Glutamatergic neuron (in vitro differentiated cells): ENCODE data around the gene AGK. TPM values are rescaled to one million over a fixed set of nuclear protein-coding genes. Genes with fewer than 3 reads are reported as not detected.

Experiments
- DNase-seq: peaks from one replicate; pipeline ENCODE4 v3.0.0; 2022
- H3K27ac Mint-ChIP-seq: one replicate; pipeline ENCODE4 v1.8.0; 2020; ENCODE audit warnings: mild to moderate bottlenecking, mixed read lengths, inconsistent platforms; ENCODE audit not compliant: unreplicated experiment
- H3K27me3 Mint-ChIP-seq: one replicate; pipeline ENCODE4 v1.8.0; 2020; ENCODE audit warnings: mild to moderate bottlenecking, moderate library complexity, mixed read lengths, inconsistent platforms; ENCODE audit not compliant: unreplicated experiment
- H3K36me3 Mint-ChIP-seq: one replicate; pipeline ENCODE4 v1.8.0; 2020; ENCODE audit warnings: mild to moderate bottlenecking, mixed read lengths, inconsistent platforms; ENCODE audit not compliant: unreplicated experiment
- H3K4me1 Mint-ChIP-seq: one replicate; pipeline ENCODE4 v1.8.0; 2020; ENCODE audit warnings: mild to moderate bottlenecking, low read depth, mixed read lengths, inconsistent platforms; ENCODE audit not compliant: unreplicated experiment
- H3K4me3 Mint-ChIP-seq: one replicate; pipeline ENCODE4 v1.8.0; 2020; ENCODE audit warnings: mild to moderate bottlenecking, mixed read lengths, inconsistent platforms; ENCODE audit not compliant: unreplicated experiment
- H3K9me3 Mint-ChIP-seq: one replicate; pipeline ENCODE4 v1.8.0; 2020; ENCODE audit warnings: mild to moderate bottlenecking, moderate library complexity, mixed read lengths, inconsistent platforms; ENCODE audit not compliant: unreplicated experiment
- total RNA-seq: library from RNA; stranded (reverse); fragmentation: NEBNext Ultra II Directional; extraction: Animal tissue kit (Norgen Biotek cat#: 25700); gene quantifications from one replicate; pipeline ENCODE4 v1.2.1, GENCODE V29; 2021; ENCODE audit not compliant: unreplicated experiment
- TF ChIP-seq, protein P1 (sequence below): fragments of 200-600 bp; sonication (generic); IDR thresholded peaks from one replicate; pipeline ENCODE4 v1.5.0; 2021; ENCODE audit not compliant: partially characterized antibody, unreplicated experiment

Gene AGK
- total RNA-seq, 1 donor from 2014 or later = 26.1 TPM

GRCh38 chr7:141624763-141625162, 73.6 kb downstream of the AGK start:
- no peak for DNase-seq
- H3K4me3 Mint-ChIP-seq = no peak overlapping the region
- H3K4me1 Mint-ChIP-seq = no peaks in the 10 kb centered on the region

DNA sequence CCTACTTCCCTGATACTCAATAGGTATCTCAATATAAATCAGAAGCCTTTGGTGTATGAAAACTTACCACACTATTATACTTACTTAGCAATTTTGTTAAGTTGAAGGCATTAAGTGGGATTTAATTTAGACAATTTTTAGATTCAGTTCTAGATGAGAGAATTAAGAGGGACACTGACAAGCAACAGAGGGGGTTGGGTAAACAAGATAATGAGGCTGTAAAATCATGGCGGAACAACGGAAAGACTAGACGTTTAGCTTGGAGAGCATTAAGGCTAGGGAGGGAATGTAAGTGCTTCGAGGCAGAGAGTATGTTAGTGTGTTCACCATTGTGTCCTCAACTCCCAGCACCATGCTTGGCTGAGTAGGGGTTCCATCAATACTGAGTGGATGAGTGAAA, 79.4 kb downstream of the AGK start:
- no peaks in the 10 kb centered on the region for H3K4me1 Mint-ChIP-seq
- H3K27me3 Mint-ChIP-seq = no peaks in the 10 kb centered on the region
- TF ChIP-seq, protein P1, sequence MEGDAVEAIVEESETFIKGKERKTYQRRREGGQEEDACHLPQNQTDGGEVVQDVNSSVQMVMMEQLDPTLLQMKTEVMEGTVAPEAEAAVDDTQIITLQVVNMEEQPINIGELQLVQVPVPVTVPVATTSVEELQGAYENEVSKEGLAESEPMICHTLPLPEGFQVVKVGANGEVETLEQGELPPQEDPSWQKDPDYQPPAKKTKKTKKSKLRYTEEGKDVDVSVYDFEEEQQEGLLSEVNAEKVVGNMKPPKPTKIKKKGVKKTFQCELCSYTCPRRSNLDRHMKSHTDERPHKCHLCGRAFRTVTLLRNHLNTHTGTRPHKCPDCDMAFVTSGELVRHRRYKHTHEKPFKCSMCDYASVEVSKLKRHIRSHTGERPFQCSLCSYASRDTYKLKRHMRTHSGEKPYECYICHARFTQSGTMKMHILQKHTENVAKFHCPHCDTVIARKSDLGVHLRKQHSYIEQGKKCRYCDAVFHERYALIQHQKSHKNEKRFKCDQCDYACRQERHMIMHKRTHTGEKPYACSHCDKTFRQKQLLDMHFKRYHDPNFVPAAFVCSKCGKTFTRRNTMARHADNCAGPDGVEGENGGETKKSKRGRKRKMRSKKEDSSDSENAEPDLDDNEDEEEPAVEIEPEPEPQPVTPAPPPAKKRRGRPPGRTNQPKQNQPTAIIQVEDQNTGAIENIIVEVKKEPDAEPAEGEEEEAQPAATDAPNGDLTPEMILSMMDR = no peak
- H3K27ac Mint-ChIP-seq = no peak overlapping the region
- no peak for DNase-seq
- no peaks in the 10 kb centered on the region for H3K9me3 Mint-ChIP-seq
- no peak overlapping the region for H3K4me3 Mint-ChIP-seq
- no peaks in the 10 kb centered on the region for H3K36me3 Mint-ChIP-seq

More at GRCh38 chr7:141624763-141625162, 73.6 kb downstream of the AGK start:
- H3K9me3 Mint-ChIP-seq = no peaks in the 10 kb centered on the region
- H3K27ac Mint-ChIP-seq = no peak overlapping the region
- TF ChIP-seq, protein P1 = no peak
- H3K36me3 Mint-ChIP-seq = peaks cover 8% of the 10 kb centered on the region
- H3K27me3 Mint-ChIP-seq = no peaks in the 10 kb centered on the region

DNA sequence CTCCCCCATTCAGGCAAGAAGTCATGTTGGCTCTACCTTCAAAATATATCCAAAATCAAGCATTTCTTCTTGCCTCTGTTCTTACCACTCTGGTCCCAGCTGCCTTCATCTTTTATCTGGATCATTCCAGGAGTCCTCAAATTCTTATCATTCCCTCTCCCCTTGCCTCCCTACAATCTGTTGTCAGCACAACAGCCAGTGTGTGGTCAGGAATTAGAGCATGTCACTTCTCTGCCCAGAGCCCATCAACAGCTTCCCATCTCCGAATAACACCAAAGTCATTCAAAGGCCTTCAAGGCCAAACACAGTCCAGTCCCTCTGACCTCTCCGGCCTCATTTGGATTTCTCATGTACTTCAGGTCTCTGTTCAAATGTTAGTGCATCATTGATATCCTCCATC, 80.3 kb downstream of the AGK start:
- Mint-ChIP-seq H3K36me3 (no peaks in the 10 kb centered on the region), H3K27ac (no peak overlapping the region), H3K9me3 (no peaks in the 10 kb centered on the region), H3K4me3 (no peak overlapping the region), H3K27me3 (no peaks in the 10 kb centered on the region), H3K4me1 (no peaks in the 10 kb centered on the region)
- TF ChIP-seq, protein P1 = no peak
- DNase-seq = no peak

GRCh38 chr7:141634065-141634464, 82.9 kb downstream of the AGK start:
- H3K36me3 Mint-ChIP-seq = no peaks in the 10 kb centered on the region
- no peak overlapping the region for H3K27ac Mint-ChIP-seq
- TF ChIP-seq, protein P1 = no peak
- DNase-seq = no peak
- peaks cover 3% of the 10 kb centered on the region for H3K4me1 Mint-ChIP-seq
- no peak overlapping the region for H3K4me3 Mint-ChIP-seq
- no peaks in the 10 kb centered on the region for H3K27me3 Mint-ChIP-seq
- H3K9me3 Mint-ChIP-seq = no peaks in the 10 kb centered on the region

GRCh38 chr7:141636053-141636452, 84.8 kb downstream of the AGK start:
- Mint-ChIP-seq H3K9me3 (no peaks in the 10 kb centered on the region), H3K4me1 (peaks cover 3% of the 10 kb centered on the region), H3K27ac (no peak overlapping the region), H3K36me3 (no peaks in the 10 kb centered on the region), H3K4me3 (no peak overlapping the region), H3K27me3 (no peaks in the 10 kb centered on the region)
- DNase-seq = no peak
- TF ChIP-seq, protein P1 = no peak
